ENCODE measurements around the gene TRAP1.

DNA sequence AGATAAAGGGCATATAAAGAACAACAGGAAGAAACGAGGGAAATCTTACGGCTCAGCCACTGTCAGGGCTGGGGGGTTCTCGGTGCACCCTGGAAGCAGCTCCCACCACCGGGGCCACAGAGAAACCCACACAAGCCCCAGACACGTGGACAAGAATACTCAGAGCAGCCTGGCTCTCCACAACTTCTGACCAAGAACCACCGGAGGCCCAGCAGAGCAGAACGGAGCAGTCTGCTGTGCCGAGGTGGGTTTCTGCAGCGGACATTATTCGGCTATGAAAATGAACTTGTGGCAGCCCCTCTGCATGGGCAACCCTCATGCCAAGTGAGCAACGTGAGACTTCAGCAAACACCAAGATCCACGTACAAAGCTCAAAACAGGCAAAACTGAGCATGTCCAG, 56.0 kb downstream of the TRAP1 start:
- no peak for TF ChIP-seq POLR2AphosphoS5 (IDR thresholded peaks at IDR 0.05; ENCODE audit: low read depth, low read length)
- TF ChIP-seq, protein P1, sequence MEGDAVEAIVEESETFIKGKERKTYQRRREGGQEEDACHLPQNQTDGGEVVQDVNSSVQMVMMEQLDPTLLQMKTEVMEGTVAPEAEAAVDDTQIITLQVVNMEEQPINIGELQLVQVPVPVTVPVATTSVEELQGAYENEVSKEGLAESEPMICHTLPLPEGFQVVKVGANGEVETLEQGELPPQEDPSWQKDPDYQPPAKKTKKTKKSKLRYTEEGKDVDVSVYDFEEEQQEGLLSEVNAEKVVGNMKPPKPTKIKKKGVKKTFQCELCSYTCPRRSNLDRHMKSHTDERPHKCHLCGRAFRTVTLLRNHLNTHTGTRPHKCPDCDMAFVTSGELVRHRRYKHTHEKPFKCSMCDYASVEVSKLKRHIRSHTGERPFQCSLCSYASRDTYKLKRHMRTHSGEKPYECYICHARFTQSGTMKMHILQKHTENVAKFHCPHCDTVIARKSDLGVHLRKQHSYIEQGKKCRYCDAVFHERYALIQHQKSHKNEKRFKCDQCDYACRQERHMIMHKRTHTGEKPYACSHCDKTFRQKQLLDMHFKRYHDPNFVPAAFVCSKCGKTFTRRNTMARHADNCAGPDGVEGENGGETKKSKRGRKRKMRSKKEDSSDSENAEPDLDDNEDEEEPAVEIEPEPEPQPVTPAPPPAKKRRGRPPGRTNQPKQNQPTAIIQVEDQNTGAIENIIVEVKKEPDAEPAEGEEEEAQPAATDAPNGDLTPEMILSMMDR (IDR thresholded peaks at IDR 0.05) = no peak
- TF ChIP-seq, protein P2, sequence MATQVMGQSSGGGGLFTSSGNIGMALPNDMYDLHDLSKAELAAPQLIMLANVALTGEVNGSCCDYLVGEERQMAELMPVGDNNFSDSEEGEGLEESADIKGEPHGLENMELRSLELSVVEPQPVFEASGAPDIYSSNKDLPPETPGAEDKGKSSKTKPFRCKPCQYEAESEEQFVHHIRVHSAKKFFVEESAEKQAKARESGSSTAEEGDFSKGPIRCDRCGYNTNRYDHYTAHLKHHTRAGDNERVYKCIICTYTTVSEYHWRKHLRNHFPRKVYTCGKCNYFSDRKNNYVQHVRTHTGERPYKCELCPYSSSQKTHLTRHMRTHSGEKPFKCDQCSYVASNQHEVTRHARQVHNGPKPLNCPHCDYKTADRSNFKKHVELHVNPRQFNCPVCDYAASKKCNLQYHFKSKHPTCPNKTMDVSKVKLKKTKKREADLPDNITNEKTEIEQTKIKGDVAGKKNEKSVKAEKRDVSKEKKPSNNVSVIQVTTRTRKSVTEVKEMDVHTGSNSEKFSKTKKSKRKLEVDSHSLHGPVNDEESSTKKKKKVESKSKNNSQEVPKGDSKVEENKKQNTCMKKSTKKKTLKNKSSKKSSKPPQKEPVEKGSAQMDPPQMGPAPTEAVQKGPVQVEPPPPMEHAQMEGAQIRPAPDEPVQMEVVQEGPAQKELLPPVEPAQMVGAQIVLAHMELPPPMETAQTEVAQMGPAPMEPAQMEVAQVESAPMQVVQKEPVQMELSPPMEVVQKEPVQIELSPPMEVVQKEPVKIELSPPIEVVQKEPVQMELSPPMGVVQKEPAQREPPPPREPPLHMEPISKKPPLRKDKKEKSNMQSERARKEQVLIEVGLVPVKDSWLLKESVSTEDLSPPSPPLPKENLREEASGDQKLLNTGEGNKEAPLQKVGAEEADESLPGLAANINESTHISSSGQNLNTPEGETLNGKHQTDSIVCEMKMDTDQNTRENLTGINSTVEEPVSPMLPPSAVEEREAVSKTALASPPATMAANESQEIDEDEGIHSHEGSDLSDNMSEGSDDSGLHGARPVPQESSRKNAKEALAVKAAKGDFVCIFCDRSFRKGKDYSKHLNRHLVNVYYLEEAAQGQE (IDR thresholded peaks at IDR 0.05; ENCODE audit: insufficient read depth in 1 of 2, low read depth in 2 of 2, low read length in 1 of 2) = no peak
- no peak for TF ChIP-seq SIN3A (IDR thresholded peaks at IDR 0.05; ENCODE audit: borderline replicate concordance, insufficient read depth, low read depth, low read length)

All from Panc1 (cell line).